Psoas muscle (tissue), 8 donors: ENCODE data around the gene PCGF2. TPM values are rescaled to one million over a fixed set of nuclear protein-coding genes. Genes with fewer than 3 reads are reported as not detected.

Source experiments
- ATAC-seq, 4 donors: fragments of 200-7000 bp; cut with Tn5 transposase; one replicate each; pipeline ENCODE4 v1.9.1; 2020; ENCODE audit warnings: moderate library complexity in 3 of 4, mild to moderate bottlenecking in 2 of 4
- DNase-seq, 2 donors: peaks; one replicate each; pipeline ENCODE4 v3.0.0-alpha.2; 2020
- H3K27ac ChIP-seq: fragments of 200-600 bp; one replicate; pipeline ENCODE4 v1.8.0; 2022
- H3K27me3 ChIP-seq, 3 donors: fragments of 200-600 bp in 1 of 3; one replicate each; pipeline versions ENCODE4 v1.6.1 to v1.8.0; 2013 to 2022; ENCODE audit warnings: low read length in 2 of 3, mild to moderate bottlenecking in 2 of 3, moderate library complexity in 1 of 3; ENCODE audit not compliant: insufficient read depth in 3 of 3
- H3K36me3 ChIP-seq, 2 donors: fragments of 200-600 bp in 1 of 2; one replicate each; pipeline versions ENCODE4 v1.6.1 to v1.8.0; 2013 to 2022; ENCODE audit warnings: low read depth in 1 of 2, mild to moderate bottlenecking in 1 of 2, moderate library complexity in 1 of 2; ENCODE audit not compliant: insufficient read depth in 1 of 2
- H3K4me1 ChIP-seq: fragments of 200-600 bp; one replicate; pipeline ENCODE4 v1.8.0; 2022
- H3K4me3 ChIP-seq: fragments of 200-600 bp; one replicate; pipeline ENCODE4 v1.8.0; 2022; ENCODE audit warnings: mild to moderate bottlenecking
- H3K9me3 ChIP-seq: fragments of 200-600 bp; one replicate; pipeline ENCODE4 v1.8.0; 2022
- WGBS, 3 donors: extraction: QIAGEN DNeasy Blood & Tissue Kit; methylation state at CpG; one replicate each; pipeline versions ENCODE4 v1.1.6 to v1.1.7; 2013; 5-methylcytosine and 5-hydroxymethylcytosine counted together
- intact Hi-C, 2 donors: fragments of 100-400 bp; cut with DNase I; formaldehyde crosslinking; loops; one replicate each; pipeline versions ENCODE4 v1.11.0 to v1.14.2; 2022
- polyA plus RNA-seq, 3 donors: library from polyadenylated mRNA; stranded (reverse); fragments of 200-250 nt; gene quantifications; one replicate each; pipeline ENCODE4 v1.2.3, GENCODE V29; 2013
- total RNA-seq, 4 donors: library from RNA; stranded (reverse); fragmentation: NEBNext Ultra II Directional in 2 of 4; extraction: Animal tissue kit (Norgen Biotek cat#: 25700) in 2 of 4; gene quantifications; one replicate each; pipeline versions ENCODE4 v1.2.1 to v1.2.4, GENCODE V29; 2021 to 2023
- TF ChIP-seq, protein P1 (sequence below): fragments of 200-600 bp; IDR thresholded peaks from one replicate; pipeline ENCODE4 v1.8.0; 2022; ENCODE audit warnings: antibody characterized with exemption
- donor health status: healthy with polysubstance abuse.
- donor health status: DM: no; HTN: no; CAD: no; lungs with moderate emphysema.
- donor health status: Bipolar disorder and iron deficiency.
- donor health status: healthy.
- donor health status: DM: yes; HTN: yes; CAD: no.
- donor health status: DM: no; HTN: no; CAD: no.
- donor health status: DM: no; HTN: no; CAD: no.
- donor health status: DM: yes; HTN: yes; CAD: no.

The PCGF2 gene
- total and polyA plus RNA-seq, 7 donors = 3.3 to 10.8 (median 7.1) TPM

- no peaks in the 10 kb centered on the region for H3K4me1 ChIP-seq
- intact Hi-C loops = no loop called here
- H3K9me3 ChIP-seq = no peaks in the 10 kb centered on the region
- 37 to 58% (median 41%) methylated on average over 6 of the region's 6 CpGs for WGBS, 3 donors
- TF ChIP-seq, protein P1, sequence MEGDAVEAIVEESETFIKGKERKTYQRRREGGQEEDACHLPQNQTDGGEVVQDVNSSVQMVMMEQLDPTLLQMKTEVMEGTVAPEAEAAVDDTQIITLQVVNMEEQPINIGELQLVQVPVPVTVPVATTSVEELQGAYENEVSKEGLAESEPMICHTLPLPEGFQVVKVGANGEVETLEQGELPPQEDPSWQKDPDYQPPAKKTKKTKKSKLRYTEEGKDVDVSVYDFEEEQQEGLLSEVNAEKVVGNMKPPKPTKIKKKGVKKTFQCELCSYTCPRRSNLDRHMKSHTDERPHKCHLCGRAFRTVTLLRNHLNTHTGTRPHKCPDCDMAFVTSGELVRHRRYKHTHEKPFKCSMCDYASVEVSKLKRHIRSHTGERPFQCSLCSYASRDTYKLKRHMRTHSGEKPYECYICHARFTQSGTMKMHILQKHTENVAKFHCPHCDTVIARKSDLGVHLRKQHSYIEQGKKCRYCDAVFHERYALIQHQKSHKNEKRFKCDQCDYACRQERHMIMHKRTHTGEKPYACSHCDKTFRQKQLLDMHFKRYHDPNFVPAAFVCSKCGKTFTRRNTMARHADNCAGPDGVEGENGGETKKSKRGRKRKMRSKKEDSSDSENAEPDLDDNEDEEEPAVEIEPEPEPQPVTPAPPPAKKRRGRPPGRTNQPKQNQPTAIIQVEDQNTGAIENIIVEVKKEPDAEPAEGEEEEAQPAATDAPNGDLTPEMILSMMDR = no peak
- peaks cover 4 to 99% of the 10 kb centered on the region in 2 donors for H3K36me3 ChIP-seq
- ATAC-seq (no peak), DNase-seq (no peak)
- H3K4me3 ChIP-seq = no peak overlapping the region
- H3K27me3 ChIP-seq = no peaks in the 10 kb centered on the region
- no peak overlapping the region for H3K27ac ChIP-seq
Measured at GRCh38 chr17:38768417-38768816, 20.3 kb upstream of the PCGF2 start.

DNA sequence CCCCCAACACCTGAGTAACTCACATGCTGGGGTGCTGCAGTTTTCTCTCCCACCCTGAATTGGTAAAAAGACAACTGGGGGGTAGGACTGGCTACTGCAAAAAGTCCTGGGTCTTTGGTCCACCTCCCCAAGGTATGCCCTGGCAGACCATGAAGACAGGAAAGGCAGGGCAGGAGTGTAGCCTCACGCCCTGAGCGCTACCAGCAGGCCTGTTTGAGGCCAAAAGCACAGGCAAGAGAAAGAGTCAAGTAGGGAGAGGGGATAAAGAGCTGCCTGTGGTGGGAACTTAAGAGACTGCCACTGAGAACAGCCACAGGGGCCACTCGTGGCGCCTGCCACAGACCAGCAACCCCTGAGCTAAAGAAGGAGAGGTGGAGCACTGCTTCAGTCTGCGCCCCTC lies 18.2 kb upstream of the PCGF2 start:
- Histone ChIP-seq H3K36me3 (peaks cover 11 to 99% of the 10 kb centered on the region in 2 donors), H3K27ac (no peak overlapping the region), H3K9me3 (no peaks in the 10 kb centered on the region), H3K4me3 (no peak overlapping the region), H3K27me3 (no peaks in the 10 kb centered on the region), H3K4me1 (no peaks in the 10 kb centered on the region)
- TF ChIP-seq, protein P1 = no peak
- ATAC-seq (no peak), DNase-seq (no peak)
- intact Hi-C loops = no loop called here
- WGBS, 3 donors = 88 to 91% (median 91%) methylated on average over 5 of the region's 5 CpGs

GRCh38 chr17:38762231-38762630 lies 14.1 kb upstream of the PCGF2 start:
- TF ChIP-seq, protein P1 = no peak
- ATAC-seq (peak in 1 of 4 donors; percentile 19), DNase-seq (no peak)
- Histone ChIP-seq H3K27me3 (no peaks in the 10 kb centered on the region), H3K36me3 (peaks cover 20 to 99% of the 10 kb centered on the region in 2 donors), H3K27ac (no peak overlapping the region), H3K9me3 (no peaks in the 10 kb centered on the region), H3K4me1 (no peaks in the 10 kb centered on the region), H3K4me3 (no peak overlapping the region)
- intact Hi-C loops = no loop called here
- WGBS, 3 donors = 52 to 68% (median 54%) methylated on average over 3 of the region's 3 CpGs

DNA sequence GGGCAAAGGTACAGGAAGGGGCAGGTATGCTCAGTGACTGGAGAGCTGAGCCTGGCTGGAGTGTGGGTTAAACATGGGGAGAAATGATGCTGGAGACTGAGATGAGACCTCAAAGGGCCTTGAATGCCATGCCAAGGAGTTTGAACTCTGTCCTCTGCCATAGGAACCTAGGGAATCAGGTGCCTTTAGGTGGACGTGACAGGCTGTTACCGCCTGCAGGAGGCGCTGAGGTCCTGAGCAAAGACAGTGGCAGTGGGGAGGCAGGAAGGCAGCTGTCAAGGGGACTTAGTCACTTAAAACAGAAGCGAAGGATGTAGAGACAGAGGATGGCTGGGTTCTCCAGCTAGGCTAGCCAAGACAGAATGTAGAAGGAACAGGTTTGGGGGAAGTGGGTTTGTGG lies 13.5 kb upstream of the PCGF2 start:
- intact Hi-C loops = no loop called here
- Histone ChIP-seq H3K4me1 (no peaks in the 10 kb centered on the region), H3K27me3 (no peaks in the 10 kb centered on the region), H3K36me3 (peaks cover 16 to 99% of the 10 kb centered on the region in 2 donors), H3K4me3 (no peak overlapping the region), H3K9me3 (no peaks in the 10 kb centered on the region), H3K27ac (no peak overlapping the region)
- WGBS, 3 donors = 83 to 87% (median 84%) methylated on average over 4 of the region's 4 CpGs
- TF ChIP-seq, protein P1 = no peak
- ATAC-seq (peak in 2 of 4 donors; percentile 28 to 32), DNase-seq (no peak)

- H3K4me3 ChIP-seq = peak overlapping the region; percentile 79
- TF ChIP-seq, protein P1 = no peak
- H3K36me3 ChIP-seq = peaks cover 3 to 45% of the 10 kb centered on the region in 2 donors
- WGBS, 3 donors = 5 to 9% (median 6%) methylated on average over 22 of the region's 22 CpGs
- ATAC-seq (no peak), DNase-seq (no peak)
- H3K27me3 ChIP-seq = peaks cover 0 to 35% (median 5%) of the 10 kb centered on the region in 3 donors
- H3K9me3 ChIP-seq = no peaks in the 10 kb centered on the region
- peaks cover 32% of the 10 kb centered on the region for H3K4me1 ChIP-seq
- H3K27ac ChIP-seq = peak overlapping the region; percentile 92
- intact Hi-C loops = loop anchor here in 1 of 2 donors (5.0 to 10.0 kb wide), 2 partner anchors 72 to 399 kb away; partner anchors contain the start of genes CWC25 and PLXDC1
Measured at GRCh38 chr17:38753071-38753506, 5.0 kb upstream of the PCGF2 start.
